Measurements from ENCODE around the gene OR2H2.
A peak's percentile ranks its signal among the peaks of the same experiment; 100 is the strongest.

Gene OR2H2

DNA sequence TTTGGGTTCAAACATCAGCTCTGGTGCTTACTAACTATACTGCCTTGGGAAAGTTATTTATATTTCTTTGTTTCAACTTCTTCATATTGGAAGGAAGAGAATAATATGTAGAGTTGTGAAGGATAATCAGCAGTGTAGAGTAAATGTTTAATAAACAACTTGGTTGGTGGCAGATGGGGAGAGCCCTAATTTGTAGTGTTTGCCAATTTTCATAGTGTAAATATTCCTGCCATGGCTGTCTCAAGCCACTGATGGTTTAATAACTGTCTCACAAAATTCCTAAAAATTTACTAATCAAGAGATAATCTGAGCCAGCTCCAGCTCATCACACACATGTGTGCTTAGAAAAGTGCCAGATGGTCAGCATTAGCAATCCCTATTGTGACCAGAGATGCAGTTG is at the start of gene OR2H2:
OR2H2 (plus strand) TSS at position 301 of the 400 bp plus-strand sequence. CDS start 2,824 bp downstream, outside the sequence.
- no peak for DNase-seq

GRCh38 chr6:29537714-29538403 is 47.1 kb upstream of the OR2H2 start:
- DNase-seq: no peak

- no peak for DNase-seq
Observed at GRCh38 chr6:29547573-29547972, 37.3 kb upstream of the OR2H2 start.

DNA sequence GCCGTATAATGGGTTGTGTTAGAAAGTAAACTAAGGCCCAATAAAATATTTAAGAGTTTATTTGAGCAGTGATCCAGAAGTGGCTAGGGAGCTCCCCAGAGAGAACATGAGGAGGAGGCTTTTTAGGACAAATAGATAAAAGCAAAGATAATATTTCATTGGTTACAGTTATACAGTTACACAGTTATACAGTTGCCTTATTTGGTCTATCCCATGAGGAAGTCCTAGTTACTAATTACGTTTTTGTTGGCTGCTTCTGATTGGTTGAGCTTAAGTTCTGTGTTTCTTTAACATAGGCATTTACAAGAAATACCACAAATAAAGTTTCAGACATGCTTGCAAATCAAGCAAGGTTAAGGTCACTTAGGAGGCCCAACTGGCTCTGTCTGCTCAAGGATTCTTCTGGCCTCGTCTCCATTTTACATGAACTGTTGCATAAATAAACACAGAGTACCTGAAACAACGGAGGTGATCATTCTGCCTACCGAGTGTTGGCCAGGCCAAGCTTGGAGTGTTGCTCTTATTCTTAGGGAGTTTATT is 32.3 kb upstream of the OR2H2 start:
- no peak for DNase-seq

DNA sequence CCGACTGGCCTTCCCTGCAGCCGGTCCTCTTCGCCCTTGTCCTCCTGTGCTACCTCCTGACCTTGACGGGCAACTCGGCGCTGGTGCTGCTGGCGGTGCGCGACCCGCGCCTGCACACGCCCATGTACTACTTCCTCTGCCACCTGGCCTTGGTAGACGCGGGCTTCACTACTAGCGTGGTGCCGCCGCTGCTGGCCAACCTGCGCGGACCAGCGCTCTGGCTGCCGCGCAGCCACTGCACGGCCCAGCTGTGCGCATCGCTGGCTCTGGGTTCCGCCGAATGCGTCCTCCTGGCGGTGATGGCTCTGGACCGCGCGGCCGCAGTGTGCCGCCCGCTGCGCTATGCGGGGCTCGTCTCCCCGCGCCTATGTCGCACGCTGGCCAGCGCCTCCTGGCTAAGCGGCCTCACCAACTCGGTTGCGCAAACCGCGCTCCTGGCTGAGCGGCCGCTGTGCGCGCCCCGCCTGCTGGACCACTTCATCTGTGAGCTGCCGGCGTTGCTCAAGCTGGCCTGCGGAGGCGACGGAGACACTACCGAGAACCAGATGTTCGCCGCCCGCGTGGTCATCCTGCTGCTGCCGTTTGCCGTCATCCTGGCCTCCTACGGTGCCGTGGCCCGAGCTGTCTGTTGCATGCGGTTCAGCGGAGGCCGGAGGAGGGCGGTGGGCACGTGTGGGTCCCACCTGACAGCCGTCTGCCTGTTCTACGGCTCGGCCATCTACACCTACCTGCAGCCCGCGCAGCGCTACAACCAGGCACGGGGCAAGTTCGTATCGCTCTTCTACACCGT is 31.5 kb upstream of the OR2H2 start:
- DNase-seq: no peak

DNA sequence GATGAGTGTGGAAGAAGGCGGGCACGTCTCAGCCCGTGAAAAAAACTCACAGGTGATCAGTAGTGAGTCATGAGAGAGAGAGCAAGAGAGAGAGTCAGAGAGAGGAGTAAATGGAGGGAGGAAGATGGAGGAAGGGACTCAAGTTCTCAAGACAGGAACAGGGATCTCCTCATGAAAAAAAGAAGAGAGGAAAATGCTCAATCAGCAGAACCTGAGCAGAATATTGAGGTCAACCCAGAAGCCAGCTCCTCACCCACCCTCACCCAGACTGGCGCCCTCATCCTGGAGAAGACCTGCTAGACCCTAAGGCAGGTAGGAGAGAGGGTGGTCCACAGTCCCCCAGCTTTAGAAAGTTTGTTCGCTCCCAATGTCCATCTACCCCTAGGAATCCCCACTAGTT is 30.2 kb upstream of the OR2H2 start:
- no peak for DNase-seq

GRCh38 chr6:29557320-29557719 is 27.6 kb upstream of the OR2H2 start:
- DNase-seq: no peak

DNA sequence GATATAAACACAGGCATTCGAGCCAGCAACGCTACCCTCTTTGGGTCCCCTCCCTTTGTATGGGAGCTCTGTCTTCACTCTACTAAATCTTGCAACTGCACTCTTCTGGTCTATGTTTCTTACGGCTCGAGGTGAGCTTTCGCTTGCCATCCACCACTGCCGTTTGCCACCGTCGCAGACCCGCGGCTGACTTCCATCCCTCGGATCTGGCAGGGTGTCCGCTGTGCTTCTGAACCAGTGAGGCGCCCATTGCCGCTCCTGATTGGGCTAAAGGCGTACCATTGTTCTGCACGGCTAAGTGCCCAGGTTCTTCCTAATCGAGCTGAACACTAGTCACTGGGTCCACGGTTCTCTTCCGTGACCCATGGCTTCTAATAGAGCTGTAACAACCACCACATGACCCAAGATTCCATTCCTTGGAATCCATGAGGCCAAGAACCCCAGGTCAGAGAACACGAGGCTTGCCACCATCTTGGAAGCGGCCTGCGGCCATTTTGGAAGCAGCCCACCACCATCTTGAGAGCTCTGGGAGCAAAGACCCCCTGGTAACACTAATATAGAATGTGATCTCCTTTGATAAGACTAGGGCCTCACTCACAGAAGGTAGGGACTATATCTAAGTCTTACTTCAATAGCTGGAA is 26.4 kb upstream of the OR2H2 start:
- DNase-seq: no peak

- DNase-seq: no peak
Observed at GRCh38 chr6:29559524-29560287, 25.2 kb upstream of the OR2H2 start, which contains the start of gene UBD. Gene UBD, minus strand, starts transcription at chr6:29559732. Its CDS starts 31 bp downstream, at chr6:29559701.

DNA sequence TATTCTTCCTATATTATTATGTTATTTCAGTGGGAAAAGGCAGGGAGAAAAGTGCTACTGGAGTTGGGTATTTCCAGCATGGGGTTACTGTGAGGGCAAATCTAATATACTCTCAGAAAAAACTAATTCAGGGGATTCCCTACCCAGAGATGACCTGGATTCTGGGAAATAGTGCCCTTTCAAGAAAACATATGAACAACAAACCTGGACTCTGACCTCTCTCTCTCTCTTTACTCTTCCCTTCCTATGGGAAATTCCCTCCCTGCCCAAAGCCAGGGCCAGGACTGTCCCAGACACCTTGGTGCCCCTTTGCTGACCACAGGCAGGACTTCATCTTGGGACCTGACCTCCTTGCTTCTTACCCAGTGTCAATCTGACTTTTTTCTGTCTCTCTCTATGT is 23.8 kb upstream of the OR2H2 start:
- no peak for DNase-seq

GRCh38 chr6:29561606-29562181 is 23.2 kb upstream of the OR2H2 start:
- no peak for DNase-seq

GRCh38 chr6:29563435-29563965 is 21.4 kb upstream of the OR2H2 start:
- DNase-seq: no peak

DNA sequence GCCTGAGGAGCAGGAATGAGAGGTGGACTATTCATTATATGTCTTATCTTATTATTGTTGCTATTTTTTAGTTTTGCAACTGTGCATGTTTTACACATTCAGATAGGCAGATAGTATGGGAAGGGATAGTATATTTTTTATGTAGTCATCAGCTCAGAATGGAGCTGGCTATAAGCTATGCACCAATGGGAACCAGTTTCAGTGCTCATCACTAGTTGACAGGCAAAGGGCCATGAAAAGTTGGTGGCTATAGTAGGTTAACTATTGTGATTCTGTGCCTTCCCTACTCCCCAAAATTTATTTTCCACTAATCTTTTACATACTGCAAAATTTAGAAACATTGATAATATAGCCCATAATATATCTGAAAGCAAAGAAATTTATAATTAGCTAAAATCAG is 20.0 kb upstream of the OR2H2 start:
- DNase-seq: no peak

DNA sequence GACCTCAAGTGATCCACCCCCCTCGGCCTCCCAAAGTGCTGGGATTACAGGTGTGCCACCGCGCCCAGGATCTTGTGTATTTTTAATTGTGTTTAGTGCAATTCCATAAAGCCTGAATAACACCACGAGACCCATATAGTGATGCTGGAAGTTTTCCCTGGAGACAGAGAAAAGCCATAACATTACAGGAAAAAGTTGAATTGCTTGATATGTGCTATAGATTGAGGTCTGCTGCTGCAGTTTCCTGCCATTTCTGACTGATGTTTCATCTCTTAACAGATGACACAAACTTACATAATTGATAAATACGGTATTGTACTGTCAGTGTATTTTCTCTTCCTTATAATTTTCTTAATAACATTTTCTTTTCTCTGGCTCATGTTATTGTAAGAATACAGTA is 18.1 kb upstream of the OR2H2 start:
- no peak for DNase-seq

GRCh38 chr6:29567541-29567940 is 17.4 kb upstream of the OR2H2 start:
- DNase-seq: no peak

DNA sequence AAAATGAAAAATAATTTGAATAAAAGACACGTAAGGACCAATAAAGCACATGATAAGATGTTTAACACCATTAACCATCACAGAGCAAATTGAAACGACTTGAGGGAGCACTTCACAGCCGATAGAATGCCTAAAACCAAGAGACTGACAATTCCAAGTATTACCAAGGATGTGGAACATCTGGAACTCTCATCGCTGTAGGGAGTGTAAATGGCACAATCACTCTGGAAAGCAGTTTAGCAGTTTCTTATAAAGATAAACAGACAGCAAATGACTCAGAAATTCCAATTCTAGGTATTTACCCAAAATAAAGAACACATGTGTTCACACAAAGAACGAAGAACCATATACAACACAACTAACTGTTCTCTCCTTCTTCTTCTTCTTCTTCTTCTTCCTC is 16.9 kb upstream of the OR2H2 start:
- no peak for DNase-seq

- no peak for DNase-seq
Observed at GRCh38 chr6:29576056-29576455, 8.9 kb upstream of the OR2H2 start.

GRCh38 chr6:29577544-29577943 is 7.4 kb upstream of the OR2H2 start:
- no peak for DNase-seq

DNA sequence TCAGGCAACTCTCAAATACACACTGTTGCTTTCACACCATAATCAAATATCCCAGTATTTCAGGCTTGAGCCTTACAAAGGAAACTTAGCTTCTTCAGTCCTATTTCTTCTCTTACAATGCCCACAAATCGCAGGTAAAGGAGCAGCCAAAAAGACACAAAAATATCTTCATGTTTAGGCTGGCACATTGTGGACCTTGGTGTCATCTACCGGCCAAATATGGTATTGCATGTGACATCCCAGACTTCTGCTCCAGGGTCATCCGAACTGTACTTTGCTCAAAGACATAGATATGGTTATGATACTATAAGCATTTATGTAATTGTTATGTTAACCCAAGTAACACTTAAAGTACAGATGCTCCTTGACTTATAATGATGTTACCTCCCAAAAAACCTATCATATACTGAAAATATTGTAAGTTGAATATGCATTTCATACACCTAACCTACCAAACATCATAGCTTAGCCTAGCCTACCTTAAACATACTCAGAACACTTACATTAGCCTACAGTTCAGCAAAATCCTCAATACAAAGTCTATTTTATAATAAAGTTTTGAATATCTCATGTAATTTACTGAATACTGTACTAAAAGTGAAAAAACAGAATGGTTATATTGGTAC is 4.6 kb downstream of the OR2H2 start:
- peak; percentile 20 for DNase-seq

DNA sequence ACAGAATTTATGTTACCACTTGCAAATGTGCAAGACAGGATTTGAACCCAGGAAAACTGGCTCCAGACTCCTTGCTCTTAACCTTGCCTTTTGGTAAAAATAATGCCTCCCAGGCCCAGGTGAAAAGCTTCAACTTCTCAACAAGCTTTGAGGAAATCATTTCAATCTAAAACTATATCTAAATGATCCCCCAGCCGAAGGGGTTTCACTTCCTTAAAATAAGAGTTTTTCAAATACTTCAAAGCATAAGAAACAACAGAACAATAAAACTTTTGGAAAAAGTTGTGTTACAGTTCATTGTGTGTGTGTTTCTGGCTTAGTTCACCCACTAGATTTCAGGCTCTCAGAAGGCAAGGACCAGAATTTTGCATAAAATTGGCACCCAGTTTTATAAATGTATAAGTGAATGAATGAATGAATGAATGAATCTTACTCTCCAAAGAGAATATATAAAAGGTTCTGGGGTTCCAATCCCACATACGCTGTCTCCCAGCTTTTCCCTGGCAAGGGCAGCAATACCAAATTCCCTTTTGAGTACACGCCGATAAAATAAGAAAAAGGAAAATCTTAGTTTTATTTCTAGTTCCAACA is 5.4 kb downstream of the OR2H2 start:
- no peak for DNase-seq

- no peak for DNase-seq
Observed at GRCh38 chr6:29591677-29592076, 6.8 kb downstream of the OR2H2 start.

Measured in T1000 (cell line).